HG03378 (cell line): ENCODE measurements around the gene HS3ST5.
"Not testable (repeated sequence)": the region's sequence is repeated elsewhere in the genome, so short reads cannot be mapped to it uniquely, and the experiment has no call there.

Experiments
- ATAC-seq: cut with Tn5 transposase; IDR thresholded peaks from one replicate; pipeline ENCODE4 v1.9.1; 2021; ENCODE audit warnings: mild to moderate bottlenecking, moderate library complexity; ENCODE audit not compliant: unreplicated experiment

The HS3ST5 gene

DNA sequence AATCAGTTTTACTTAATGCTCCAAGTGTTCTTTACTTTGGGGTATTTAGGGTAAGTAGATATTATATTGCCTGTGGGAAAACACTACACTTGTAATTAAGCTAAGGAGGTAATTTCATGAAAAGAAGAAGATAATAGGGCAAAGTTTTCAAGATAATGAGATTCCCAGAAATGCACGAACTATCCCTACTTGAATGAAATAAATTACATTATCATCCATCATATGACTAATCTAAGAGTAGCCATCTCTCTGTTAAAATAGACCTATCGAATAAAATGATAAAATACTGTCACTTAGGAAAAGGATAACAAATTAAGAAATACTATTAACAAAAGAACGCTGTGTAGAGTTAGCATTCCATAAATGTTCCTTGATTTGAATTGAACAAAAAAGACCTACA lies 236.8 kb downstream of the HS3ST5 start:
- no peak for ATAC-seq

DNA sequence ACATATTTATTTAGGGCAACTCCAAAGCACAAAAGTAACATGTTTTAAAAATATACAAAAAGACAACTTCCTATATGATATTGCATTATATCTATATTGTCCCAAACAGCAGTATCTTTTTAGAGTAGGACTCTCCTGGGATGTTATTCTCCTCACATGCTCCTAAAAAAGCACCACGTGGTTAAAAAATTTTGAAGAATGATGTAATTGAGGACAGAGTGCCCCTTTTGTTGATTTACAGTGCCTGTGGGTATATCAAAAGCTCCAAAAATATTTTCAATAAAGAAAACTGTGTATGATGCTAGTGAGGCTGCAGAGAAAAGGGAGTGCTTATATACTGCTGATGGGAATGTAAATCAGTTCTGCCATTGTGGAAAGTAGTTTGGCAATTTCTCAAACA lies 241.6 kb downstream of the HS3ST5 start:
- no peak for ATAC-seq

DNA sequence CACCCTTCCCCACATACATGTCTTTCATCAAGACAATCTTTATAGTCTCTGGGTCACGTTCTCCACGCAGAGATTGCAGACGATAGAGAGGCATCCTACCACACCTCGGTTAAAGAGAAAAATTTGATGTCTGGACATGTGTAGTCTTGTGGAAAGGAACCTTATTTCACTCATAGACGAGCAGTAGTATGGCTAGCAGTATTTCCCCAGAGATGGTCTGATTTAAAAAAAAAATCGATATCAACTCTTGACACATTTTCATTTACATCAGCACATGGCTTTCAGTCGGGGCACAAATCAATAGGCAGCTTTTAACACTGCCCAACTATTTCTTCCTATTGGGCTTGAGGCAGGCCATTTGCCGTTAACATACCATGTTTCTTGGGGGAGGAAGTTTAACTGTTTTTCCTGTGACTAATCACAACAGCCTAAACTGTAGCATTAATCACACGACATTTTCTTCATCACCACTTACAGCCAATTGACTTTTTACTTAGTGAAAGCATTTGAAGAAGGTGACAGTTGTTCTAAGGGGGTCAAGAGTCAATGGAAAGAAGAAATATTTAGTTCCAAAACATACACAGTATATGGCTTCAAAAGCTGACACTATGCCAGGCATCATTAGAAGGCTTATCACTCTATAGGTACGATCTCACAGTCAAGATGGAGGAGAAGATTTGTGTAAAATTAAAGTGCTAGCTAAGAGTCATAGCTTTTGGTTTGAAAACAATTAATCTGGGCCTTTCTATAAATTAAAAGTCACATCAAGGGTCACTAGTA lies 242.4 kb downstream of the HS3ST5 start:
- no peak for ATAC-seq

DNA sequence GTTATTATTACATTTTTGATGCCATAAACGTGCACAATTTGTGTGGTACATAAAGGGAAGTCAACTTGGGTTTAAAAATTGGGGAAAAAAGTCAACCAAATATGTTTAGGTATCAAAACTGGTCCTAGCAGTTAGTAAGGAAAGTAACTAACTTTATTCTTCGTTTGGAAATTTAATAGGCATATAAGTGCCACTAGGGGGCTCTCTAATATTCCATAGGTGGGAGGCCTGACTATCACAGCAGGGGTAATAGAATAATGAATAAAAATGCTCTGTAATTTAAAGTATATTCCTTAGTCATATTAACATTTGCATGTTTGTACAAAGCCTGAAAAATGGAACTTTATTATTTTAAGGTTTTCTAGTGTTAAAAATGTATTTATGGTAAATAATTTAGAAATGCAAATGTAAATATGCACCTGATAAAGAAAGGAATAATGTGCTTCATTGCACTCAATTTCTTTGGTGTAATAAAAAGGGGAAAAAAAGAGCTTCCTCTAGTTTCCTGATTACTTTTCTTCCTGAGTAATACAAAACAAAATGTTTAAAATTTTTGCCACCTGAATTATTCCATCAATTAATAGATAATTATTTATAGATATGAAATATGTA lies 246.2 kb downstream of the HS3ST5 start:
- peak; percentile 68 for ATAC-seq

DNA sequence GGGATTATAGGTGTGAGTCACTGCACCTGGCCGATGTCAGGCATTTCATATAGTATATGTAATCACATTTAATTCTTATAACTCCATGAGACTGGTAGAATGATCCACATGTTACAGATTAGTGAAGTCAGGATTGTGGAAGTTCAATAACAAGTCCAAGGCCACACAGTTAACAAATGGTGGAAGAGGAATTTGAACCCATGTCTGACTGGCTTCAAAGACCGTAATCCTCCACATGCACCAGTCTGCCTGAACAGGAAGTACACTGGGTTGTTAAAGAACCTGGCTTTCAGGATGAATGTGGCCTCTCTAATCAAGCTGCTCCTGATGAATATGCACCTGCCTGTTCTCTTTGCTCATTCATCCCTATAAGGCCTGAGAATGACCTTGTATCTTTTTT lies 249.9 kb downstream of the HS3ST5 start:
- ATAC-seq = no peak

DNA sequence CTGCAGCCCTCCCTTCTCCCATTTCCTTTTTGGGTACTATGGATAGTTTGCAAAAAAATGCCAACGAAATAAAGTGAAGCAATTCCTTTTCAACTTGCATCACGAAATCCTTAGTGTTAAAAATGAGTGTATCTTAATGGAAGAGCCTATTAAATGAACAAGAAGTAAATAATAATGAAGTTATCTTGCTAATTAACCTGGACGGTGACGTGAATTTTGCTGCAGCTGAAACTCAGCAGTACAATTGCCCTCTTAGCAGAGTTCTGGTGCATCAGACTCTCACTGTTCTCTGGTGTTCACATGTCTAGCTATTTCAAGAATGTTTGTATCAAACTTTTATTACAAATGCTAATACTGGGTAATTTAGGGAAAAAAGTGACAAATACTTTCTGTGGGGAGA lies 252.2 kb downstream of the HS3ST5 start:
- ATAC-seq = no peak

DNA sequence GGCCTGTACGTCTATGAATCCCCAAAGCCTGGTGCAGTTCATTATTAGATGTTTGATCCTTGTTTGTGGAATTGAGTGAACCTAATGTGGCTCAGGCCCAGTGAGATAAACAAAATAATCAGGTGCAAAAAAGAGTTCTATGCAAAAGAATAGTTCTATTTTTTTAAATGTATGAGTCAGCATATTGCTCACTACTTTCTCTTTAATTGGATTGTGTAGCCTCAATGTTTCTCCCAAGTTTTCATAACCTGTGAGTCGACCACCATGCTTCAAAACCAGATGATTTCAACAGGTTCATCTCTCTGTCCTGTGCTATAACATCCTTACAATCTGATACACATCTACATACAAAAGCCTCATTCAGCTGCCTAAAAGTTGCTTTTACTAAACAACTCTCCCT lies 255.3 kb downstream of the HS3ST5 start:
- ATAC-seq = no peak

DNA sequence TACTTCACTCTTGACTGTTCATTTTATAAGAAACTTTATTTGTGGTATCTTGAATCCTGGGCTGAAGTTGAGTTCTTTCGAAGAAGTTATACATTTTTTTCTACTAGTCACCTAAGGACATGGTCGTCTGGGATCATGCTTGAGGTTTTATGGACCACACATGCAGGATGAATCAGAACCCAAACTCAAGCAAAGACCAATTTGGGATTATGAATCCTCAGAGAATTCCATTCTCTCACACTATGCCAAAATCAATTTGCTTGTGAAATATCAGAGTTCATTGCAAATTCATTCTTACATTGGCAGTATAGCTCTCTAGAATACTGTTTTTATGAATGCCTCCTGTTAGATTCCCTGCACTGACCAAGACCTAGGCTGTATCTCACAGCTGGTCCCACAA lies 257.6 kb downstream of the HS3ST5 start:
- ATAC-seq = no peak

DNA sequence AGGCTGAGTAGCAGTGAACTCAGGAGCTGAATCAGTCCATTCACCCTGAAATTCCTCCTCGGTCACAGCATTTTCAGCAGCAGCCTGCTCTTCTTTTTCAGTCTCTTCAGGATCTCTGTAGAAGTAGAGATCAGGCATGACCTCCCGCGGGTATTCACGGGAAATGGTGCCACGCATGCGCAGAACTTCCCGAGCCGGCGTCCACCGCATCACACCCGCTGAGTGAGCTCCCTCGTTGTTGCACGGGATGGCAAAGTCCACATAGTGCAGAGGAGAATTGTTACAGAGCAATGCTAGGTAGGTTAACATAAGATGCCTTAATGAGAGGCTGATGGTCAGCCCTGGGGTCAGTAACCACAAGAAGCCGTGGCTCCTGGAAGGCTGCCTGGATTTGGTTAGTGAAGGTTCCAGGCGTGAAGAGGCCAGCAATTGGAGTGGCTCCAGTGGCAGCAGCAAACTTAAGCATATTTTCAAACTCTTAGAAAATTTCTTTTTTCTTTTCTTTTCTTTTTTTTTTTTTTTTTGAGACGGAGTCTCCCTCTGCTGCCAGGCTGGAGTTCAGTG lies 258.4 kb downstream of the HS3ST5 start:
- no peak for ATAC-seq

DNA sequence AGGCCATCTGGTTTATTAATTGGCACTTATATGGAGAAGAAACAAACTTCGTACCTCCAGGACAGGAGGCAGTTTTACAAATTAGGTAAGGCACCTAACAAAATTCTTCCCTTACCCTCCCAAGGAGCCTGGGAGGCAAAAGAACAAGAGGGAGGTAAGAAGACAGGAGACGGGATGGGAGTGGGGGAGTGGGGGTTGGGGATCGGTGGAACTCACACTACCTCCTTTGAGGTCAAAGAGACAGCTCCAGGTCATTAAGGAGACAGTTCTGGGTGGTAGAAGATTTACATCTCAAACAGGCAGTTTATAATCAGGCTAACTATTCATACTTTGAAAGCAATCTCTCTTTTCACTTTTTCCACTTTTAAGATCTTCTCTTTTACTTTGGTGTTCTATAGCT lies 259.6 kb downstream of the HS3ST5 start:
- ATAC-seq = no peak

DNA sequence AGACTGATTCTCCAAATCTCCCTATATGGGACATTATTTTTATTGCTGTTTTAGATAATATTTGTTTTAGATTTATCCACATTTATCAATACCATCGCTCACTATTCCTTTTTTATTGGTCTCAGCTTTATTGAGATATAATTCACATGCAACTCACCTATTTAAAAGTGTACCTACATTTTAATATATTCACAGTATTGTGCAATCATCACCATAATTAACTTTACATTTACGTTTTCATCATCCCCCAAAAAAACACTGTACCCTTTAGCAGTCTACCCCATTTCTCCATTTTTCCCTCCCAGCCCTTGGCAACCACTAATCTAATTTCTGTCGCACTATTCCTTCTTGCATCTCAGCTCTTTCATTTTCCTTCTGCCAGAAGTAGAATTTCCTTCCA lies 261.1 kb downstream of the HS3ST5 start:
- no peak for ATAC-seq

DNA sequence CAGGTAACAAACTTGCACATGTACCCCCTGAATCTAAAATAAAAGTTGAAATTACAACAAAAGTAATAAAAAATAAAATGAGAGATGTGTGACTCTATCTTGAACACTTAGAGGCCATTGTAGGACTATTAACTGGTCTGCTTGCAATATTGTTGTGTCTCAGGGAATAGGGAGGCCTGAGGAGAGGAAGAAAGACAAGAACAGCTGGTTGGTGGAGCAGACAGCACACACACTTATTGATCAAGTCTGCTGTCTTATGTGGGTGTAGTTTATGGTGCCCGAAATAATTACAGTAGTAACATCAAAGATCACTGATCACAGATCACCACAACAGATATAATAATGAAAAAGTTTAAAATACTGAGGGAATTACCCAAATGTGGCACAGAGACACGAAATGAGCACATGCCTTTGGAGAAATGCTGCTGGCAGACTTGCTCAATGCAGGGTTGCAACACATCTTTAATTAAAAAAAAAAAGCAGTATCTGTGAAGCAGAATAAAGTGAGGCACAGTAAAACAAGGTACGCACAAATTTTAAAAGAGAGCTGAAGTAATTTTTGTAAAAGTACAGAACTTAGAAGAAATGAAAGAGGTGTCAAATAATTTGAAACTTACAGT lies 261.8 kb downstream of the HS3ST5 start:
- ATAC-seq = no peak

DNA sequence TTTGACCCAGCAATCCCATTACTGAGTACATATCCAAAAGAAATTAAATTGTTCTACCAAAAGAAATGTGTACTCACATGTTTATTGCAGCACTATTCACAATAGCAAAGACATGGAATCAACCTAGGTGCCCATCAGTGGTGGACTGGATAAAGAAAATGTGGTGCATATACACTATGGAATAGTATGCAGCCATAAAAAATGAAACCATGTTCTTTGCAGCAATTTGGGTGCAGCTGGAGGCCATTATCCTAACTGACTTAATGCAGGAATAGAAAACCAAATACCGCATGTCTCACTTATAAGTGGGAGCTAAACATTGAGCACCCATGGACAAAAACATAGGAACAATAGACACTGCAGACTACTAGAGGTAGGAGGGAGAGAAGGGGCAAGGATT lies 262.4 kb downstream of the HS3ST5 start:
- ATAC-seq = not testable (repeated sequence)

DNA sequence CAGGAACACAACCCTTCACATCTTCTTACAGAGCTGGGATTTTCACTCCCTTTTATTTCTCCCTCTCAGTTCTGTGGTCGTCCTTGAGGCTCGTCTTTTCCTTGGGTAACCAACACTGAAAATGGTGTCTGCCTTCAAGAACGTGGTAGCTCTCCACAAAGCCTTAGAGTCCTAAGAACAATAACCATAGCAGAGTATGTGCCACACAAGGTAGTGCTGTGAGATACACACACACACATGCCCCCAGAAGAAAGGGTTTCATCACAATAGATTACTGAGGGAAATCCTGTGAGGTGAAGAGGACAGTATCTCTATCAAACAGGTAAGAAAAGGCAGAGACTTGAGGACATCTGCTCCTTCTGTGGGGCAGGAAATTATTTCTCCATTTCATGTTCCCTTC lies 267.0 kb downstream of the HS3ST5 start:
- ATAC-seq = no peak

DNA sequence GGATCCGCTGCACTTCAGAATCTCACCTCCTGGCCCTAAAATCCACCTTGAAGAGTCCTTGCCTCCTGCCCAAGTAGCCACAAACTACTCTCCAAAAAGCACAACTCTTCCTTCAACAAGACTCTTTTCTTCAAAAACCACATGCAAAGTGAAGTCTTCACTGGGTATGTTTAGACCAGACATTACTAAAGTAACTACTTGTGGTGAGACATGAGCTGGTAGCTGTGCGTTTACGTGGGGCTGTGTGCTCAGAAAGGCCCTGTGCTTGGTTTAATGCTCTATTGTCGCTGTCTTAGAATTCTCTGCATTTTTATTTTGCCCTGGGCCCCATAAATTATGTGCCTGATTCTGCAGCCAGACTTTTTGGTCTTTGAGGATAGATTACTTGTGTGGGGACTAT lies 267.5 kb downstream of the HS3ST5 start:
- ATAC-seq = no peak

DNA sequence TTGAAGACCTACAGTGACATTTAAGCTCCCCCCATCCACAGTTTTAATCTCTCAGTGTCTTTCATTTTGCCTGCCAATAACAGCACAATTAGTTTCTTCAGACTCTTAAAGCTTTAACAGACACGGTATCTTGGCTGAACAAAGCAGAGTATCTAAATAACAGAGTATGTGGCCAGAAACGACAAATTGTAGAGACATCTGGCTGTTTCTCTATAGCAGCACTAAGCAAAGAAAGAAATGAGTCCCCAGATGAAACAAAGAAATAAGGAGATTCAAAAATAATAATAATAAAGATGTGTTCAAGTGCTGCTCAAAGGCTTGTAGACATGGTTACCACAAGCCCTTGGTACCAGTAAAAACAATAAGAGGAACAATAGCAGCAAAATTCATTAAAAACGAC lies 274.1 kb downstream of the HS3ST5 start:
- no peak for ATAC-seq

DNA sequence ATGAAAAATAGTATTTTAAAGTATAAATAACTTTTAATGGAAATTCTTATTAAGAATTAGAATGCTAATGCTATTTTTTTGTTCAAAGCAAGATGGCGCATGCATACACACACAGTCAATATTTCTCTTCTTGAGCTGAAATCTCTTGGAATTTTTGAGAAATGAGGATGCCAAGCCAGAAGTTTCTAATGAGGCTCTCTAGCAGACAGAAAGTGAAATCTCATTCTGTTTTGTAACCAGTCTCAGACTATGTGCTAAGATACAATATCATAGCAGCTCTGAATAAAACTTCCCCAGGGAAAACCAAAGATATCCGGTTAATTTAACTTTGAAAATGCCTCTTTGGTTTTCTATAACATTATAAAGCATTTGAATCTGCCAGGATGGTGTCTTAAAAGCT lies 274.7 kb downstream of the HS3ST5 start:
- no peak for ATAC-seq

DNA sequence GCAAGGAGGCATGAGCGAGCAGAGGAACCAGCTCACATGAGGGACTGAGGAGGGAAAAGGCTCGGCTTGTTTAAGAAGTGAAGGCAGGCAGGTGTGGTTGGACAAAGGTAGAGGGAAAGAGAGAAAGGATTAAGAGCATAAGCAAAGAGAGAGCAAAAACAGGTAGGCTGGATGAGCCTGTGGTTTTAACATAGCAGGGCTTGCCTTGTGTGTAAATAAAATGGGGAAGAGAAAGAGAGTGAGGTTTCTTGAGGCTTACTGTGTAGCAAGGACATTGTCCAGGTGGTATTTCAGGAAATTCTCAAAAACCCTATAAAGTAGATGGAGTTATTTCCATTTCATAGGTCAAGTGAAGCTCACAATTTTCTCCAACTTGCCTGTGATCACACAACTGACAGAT lies 278.0 kb downstream of the HS3ST5 start:
- ATAC-seq = no peak

DNA sequence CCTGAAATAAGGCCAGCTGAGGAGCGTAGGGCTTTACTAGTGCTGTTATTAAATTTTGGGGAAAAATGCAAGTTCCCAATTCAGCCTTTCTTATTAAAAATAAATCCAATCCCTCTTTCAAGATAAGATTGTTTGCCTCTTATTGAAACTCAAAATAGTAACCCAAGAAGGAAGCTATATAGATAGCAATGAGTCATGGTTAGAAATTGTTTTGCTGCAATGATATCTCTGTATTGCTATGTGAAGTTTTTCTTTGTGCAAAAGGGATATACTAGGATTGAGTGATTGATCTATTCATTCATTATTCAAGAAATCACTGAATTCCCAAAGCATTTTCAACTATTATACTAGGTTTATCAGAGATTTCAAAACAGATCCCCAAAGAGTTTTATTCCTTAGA lies 278.9 kb downstream of the HS3ST5 start:
- no peak for ATAC-seq

DNA sequence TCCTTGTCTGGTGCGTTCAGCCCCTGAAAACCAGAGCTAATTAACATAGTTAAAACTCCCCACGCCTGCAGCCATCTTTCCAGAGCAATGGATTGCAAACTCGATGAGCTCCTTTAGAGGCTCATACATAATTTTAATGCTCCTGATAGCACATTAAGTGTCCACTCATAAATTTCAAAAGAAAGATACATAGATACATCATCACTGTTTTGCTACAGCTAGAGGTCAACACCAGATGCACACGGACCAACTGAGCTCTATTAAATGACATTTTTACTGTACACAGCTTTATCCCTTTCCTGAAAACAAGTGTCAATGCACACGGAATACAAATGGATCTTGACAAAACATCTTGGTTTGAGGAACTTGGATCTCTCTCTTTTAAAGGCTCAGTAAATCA lies 280.6 kb downstream of the HS3ST5 start:
- no peak for ATAC-seq

DNA sequence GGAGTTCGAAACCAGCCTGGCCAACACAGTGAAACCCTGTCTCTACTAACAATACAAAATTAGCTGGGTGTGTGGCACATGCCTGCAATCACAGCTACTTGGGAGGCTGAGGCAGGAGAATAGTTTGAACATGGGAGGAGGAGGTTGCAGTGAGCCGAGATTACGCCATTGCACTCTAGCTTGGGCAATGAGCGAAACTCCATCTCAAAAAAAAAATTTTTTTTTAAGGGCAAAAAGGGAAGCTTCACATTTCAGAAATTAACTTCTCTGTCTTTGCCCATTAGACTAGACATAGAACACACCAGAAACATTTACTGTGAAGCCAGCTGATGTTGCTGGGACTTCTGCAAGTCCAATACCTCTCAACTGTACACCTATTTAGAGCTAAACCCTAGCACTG lies 281.1 kb downstream of the HS3ST5 start:
- ATAC-seq = no peak

DNA sequence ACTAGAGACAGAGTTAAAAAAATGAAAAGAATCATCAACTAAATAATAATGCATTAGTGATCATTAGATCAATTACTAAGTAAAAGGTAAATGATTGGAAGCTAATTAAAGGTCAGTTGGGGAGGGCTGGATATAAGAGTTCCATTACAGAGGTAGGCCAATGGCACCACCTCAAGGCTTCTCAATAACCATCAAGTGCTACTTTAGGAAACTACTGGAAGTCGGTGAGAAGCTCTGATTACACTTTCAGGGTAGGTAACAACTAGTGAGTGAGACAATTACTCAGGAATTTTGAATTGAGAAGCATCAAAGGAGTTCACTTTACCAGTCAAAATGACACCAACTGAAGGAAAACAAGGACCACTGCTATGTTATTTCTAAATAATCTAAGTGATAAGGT lies 281.7 kb downstream of the HS3ST5 start:
- no peak for ATAC-seq
